A673 (cell line): Measurements from ENCODE around the gene ZNF425. TPM values are rescaled to one million over a fixed set of nuclear protein-coding genes. Genes with fewer than 3 reads are reported as not detected.

Experiments
- BruUV-seq: library from RNA; stranded (reverse); fragments of 400-500 nt; replicated peaks from 2 replicates; lab custom pipeline; 2021; lab: Mats Ljungman, UMichigan
- CTCF ChIA-PET: fragments of 300-600 bp; sonication (Branson Sonifier 250); formaldehyde crosslinking; loops from one replicate; lab custom pipeline; 2022; ENCODE audit warnings: antibody characterized with exemption; lab: Charles Lee
- POLR2A ChIA-PET: fragments of 300-600 bp; sonication (Branson Sonifier 250); formaldehyde crosslinking; loops from one replicate; lab custom pipeline; 2022; ENCODE audit warnings: antibody characterized with exemption; ENCODE audit not compliant: low non-redundant PET; lab: Charles Lee
- DNase-seq: peaks from one replicate; pipeline ENCODE4 v3.0.0-alpha.2; 2015; ENCODE audit warnings: low spot score
- H3K27ac ChIP-seq: fragments of 200-600 bp; sonication (generic); 2 replicates; pipeline ENCODE4 v1.5.1; 2016; ENCODE audit warnings: mixed run types, low read depth, mild to moderate bottlenecking, mixed read lengths, antibody characterized with exemption, low read length; ENCODE audit not compliant: poor library complexity, severe bottlenecking
- H3K27me3 ChIP-seq: fragments of 200-600 bp; sonication (generic); replicated peaks from 2 replicates; pipeline ENCODE4 v1.6.1; 2017; ENCODE audit warnings: mixed run types, low read depth, mild to moderate bottlenecking, mixed read lengths, antibody characterized with exemption, low read length; ENCODE audit not compliant: insufficient read depth, poor library complexity
- H3K36me3 ChIP-seq: fragments of 200-600 bp; sonication (generic); 2 replicates; pipeline ENCODE4 v1.6.1; 2016; ENCODE audit warnings: mixed run types, mild to moderate bottlenecking, mixed read lengths, antibody characterized with exemption, low read length; ENCODE audit not compliant: insufficient read depth, poor library complexity, severe bottlenecking
- H3K4me1 ChIP-seq: fragments of 200-600 bp; sonication (generic); 2 replicates; pipeline ENCODE4 v1.6.1; 2017; ENCODE audit warnings: mixed run types, mild to moderate bottlenecking, mixed read lengths, antibody characterized with exemption, low read length; ENCODE audit not compliant: insufficient read depth, poor library complexity, severe bottlenecking
- H3K4me3 ChIP-seq: fragments of 200-600 bp; sonication (generic); 2 replicates; pipeline ENCODE4 v1.5.1; 2016; ENCODE audit warnings: low read depth, mixed run types, mild to moderate bottlenecking, mixed read lengths, low read length; ENCODE audit not compliant: poor library complexity, severe bottlenecking
- H3K9me3 ChIP-seq: fragments of 200-600 bp; sonication (generic); 2 replicates; pipeline ENCODE4 v1.6.1; 2016; ENCODE audit warnings: mixed run types, low read depth, mild to moderate bottlenecking, mixed read lengths, antibody characterized with exemption, low read length; ENCODE audit not compliant: poor library complexity, severe bottlenecking
- EZH2 ChIP-seq: fragments of 200-600 bp; sonication (generic); IDR thresholded peaks from 2 replicates; pipeline ENCODE4 v1.6.1; 2017; ENCODE audit warnings: borderline replicate concordance, low read depth, mild to moderate bottlenecking, mixed read lengths, antibody characterized with exemption, low read length; ENCODE audit not compliant: poor library complexity, severe bottlenecking
- intact Hi-C: fragments of 100-400 bp; cut with micrococcal nuclease; formaldehyde crosslinking; loops from one replicate; pipeline ENCODE4 v1.10.0; 2022; ENCODE audit not compliant: unreplicated experiment
- total RNA-seq: library from RNA; stranded (reverse); gene quantifications from 2 replicates; pipeline ENCODE4 v1.2.3, GENCODE V29; 2021
- TF ChIP-seq, protein P1 (sequence below): fragments of 300-800, 200-600 bp; sonication (generic); conservative IDR thresholded peaks from 2 replicates; pipeline ENCODE4 v1.5.1; 2017; ENCODE audit warnings: low read depth, mild to moderate bottlenecking, antibody characterized with exemption, low read length, moderate library complexity, mixed read lengths

ZNF425 gene
- total RNA-seq, 1 experiment from 2014 or later = 1.2 TPM

GRCh38 chr7:149153346-149153745, 27.2 kb upstream of the ZNF425 start:
- no TSS peak for BruUV-seq
- Histone ChIP-seq H3K4me3 (no peak overlapping the region), H3K4me1 (no peaks in the 10 kb centered on the region), H3K27me3 (no peaks in the 10 kb centered on the region), H3K36me3 (peaks cover 34% of the 10 kb centered on the region), H3K9me3 (no peaks in the 10 kb centered on the region), H3K27ac (no peak overlapping the region)
- ChIA-PET POLR2A (no interaction called here), CTCF (no interaction called here)
- intact Hi-C loops = no loop called here
- no peak for DNase-seq
- TF ChIP-seq, protein P1, sequence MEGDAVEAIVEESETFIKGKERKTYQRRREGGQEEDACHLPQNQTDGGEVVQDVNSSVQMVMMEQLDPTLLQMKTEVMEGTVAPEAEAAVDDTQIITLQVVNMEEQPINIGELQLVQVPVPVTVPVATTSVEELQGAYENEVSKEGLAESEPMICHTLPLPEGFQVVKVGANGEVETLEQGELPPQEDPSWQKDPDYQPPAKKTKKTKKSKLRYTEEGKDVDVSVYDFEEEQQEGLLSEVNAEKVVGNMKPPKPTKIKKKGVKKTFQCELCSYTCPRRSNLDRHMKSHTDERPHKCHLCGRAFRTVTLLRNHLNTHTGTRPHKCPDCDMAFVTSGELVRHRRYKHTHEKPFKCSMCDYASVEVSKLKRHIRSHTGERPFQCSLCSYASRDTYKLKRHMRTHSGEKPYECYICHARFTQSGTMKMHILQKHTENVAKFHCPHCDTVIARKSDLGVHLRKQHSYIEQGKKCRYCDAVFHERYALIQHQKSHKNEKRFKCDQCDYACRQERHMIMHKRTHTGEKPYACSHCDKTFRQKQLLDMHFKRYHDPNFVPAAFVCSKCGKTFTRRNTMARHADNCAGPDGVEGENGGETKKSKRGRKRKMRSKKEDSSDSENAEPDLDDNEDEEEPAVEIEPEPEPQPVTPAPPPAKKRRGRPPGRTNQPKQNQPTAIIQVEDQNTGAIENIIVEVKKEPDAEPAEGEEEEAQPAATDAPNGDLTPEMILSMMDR = no peak
- no peak for TF ChIP-seq EZH2

DNA sequence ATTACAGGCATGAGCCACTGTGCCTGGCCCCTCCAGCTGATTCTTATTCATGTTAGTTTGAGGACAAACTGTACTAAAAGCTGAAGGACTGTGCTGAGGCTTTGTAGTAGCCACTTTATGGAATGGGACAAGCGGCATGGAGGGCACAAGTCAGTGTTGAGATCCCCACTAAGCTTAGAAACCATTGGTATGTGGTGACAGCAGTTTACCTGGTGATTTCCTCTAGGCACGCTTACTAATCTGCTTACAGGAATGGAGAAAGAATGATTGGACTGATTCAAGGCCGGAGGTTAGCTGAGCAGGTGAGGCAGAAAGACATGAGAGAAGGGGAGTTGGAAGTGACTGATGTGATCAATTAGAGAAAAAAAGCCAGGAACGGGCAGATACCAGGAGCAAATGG, 24.9 kb upstream of the ZNF425 start:
- Histone ChIP-seq H3K9me3 (no peaks in the 10 kb centered on the region), H3K36me3 (peaks cover 22% of the 10 kb centered on the region), H3K4me1 (no peaks in the 10 kb centered on the region), H3K4me3 (no peak overlapping the region), H3K27ac (no peak overlapping the region), H3K27me3 (no peaks in the 10 kb centered on the region)
- DNase-seq = no peak
- intact Hi-C loops = no loop called here
- ChIA-PET CTCF (no interaction called here), POLR2A (no interaction called here)
- BruUV-seq = no TSS peak
- TF ChIP-seq, protein P1 = no peak
- no peak for TF ChIP-seq EZH2

DNA sequence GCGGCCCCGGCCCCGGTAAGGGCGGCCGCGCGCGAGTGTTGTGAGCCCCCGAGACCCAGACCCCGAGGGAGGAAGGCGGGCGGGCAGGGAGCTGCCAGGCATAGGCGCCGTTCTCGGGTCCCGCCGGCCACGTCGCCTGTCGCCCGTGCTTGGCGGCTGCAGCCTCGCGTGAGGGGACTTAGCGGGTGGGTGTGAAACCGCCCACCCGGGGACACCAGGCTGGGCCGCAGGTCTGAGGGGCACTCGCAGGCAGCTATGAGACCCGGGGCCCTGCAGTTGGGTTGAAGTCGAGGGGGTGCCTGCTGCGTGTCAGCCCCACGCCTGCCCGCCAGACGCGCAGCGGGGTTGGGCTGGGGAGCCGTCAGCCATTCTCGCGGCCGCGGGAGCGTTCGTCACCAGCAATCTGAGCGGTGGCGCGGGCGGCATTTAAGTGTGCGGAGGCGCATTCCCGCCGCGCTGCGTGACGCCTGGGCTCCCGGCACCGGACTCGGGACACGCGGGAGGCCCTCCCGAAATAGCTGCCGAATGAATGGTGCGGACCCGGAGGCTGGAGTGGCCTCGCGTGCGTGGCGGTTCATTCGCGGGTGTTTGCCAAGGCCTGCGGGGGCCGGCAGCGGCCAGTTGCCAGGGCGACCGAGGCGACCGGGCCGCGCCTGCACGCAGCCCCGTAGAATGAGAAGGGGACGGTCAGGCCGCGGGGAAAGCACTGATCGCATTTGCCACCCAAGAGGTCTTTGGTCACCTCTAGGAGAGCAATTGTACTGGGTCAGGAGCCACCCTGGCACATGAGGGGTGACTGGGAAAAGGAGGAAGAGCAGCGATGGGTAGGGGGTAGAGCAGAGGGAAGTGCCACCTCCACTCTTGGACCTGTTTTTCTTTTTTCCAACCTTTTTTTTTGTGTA, 21.9 kb upstream of the ZNF425 start:
- DNase-seq = peak; percentile 73
- POLR2A ChIA-PET = interaction anchor here (0.5 kb wide), 1 partner anchor 261 kb away, joined by 3 read pairs; no protein-coding TSS in a partner anchor
- CTCF ChIA-PET = interaction anchor here (0.5 to 1.5 kb wide), 6 partner anchors 22 to 207 kb away, joined by 3 to 21 read pairs (median 6); partner anchors contain the start of genes ZNF282 and ZNF425
- no TSS peak for BruUV-seq
- no peaks in the 10 kb centered on the region for H3K4me1 ChIP-seq
- peaks cover 3% of the 10 kb centered on the region for H3K36me3 ChIP-seq
- intact Hi-C loops = loop anchor here (1.0 kb wide), 1 partner anchor 22 kb away; the partner anchor contains the start of gene ZNF425
- H3K9me3 ChIP-seq = no peaks in the 10 kb centered on the region
- H3K4me3 ChIP-seq = peak overlapping the region; percentile 77
- TF ChIP-seq EZH2 = no peak
- TF ChIP-seq, protein P1 = no peak
- peak overlapping the region; percentile 82 for H3K27ac ChIP-seq
- H3K27me3 ChIP-seq = no peaks in the 10 kb centered on the region
